Measurements from ENCODE around the gene NACA2.

DNA sequence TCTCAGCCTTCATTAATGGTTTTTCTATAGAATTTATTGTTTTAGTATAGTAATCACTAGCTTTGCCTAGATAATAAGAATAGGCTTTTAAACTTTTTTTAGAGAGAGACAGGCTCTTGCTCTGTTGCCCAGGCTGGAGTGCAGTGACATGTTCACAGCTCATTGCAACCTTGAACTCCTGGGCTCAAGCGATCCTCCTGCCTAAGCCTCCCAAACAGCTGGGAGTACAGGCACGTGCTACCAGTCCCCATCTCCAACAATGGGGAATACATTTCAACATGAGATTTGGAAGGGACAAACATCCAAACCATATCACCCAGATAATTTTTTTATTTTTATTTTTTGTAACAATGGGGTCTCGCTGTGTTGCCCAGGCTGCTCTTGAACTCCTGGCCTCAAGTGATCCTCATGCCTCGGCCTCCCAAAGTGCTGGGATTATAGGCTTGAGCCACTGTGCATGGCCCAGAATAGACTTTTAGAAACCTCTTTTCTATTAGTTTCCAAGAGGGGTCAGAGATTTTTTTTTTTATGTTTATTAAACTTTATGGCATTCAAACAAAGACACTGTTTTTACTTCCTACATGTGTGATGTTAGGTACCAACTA is 7.3 kb downstream of the NACA2 start:
- no peak for TF ChIP-seq CHD1 (IDR thresholded peaks at IDR 0.05; ENCODE audit: low read depth, low read length)
- TF ChIP-seq, protein P1, sequence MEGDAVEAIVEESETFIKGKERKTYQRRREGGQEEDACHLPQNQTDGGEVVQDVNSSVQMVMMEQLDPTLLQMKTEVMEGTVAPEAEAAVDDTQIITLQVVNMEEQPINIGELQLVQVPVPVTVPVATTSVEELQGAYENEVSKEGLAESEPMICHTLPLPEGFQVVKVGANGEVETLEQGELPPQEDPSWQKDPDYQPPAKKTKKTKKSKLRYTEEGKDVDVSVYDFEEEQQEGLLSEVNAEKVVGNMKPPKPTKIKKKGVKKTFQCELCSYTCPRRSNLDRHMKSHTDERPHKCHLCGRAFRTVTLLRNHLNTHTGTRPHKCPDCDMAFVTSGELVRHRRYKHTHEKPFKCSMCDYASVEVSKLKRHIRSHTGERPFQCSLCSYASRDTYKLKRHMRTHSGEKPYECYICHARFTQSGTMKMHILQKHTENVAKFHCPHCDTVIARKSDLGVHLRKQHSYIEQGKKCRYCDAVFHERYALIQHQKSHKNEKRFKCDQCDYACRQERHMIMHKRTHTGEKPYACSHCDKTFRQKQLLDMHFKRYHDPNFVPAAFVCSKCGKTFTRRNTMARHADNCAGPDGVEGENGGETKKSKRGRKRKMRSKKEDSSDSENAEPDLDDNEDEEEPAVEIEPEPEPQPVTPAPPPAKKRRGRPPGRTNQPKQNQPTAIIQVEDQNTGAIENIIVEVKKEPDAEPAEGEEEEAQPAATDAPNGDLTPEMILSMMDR (IDR thresholded peaks at IDR 0.05; ENCODE audit: control extremely low read depth in 1 of 3, insufficient read depth in 1 of 3, low read depth in 1 of 3, low read length in 3 of 3): no peak
- no peak for TF ChIP-seq PHF8 (conservative IDR thresholded peaks at IDR 0.05; ENCODE audit: low read depth, low read length)
- TF ChIP-seq POLR2A (IDR thresholded peaks at IDR 0.05; ENCODE audit: control extremely low read depth in 1 of 2, low read depth in 2 of 2, low read length in 2 of 2): no peak
- no peak for TF ChIP-seq SRF (IDR thresholded peaks at IDR 0.05; ENCODE audit: low read depth, low read length)
- TF ChIP-seq NANOG (IDR thresholded peaks at IDR 0.05; ENCODE audit: insufficient read depth, low read depth, low read length, poor library complexity, severe bottlenecking): no peak
- TF ChIP-seq, protein P2, sequence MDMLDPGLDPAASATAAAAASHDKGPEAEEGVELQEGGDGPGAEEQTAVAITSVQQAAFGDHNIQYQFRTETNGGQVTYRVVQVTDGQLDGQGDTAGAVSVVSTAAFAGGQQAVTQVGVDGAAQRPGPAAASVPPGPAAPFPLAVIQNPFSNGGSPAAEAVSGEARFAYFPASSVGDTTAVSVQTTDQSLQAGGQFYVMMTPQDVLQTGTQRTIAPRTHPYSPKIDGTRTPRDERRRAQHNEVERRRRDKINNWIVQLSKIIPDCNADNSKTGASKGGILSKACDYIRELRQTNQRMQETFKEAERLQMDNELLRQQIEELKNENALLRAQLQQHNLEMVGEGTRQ (IDR thresholded peaks at IDR 0.05; ENCODE audit: low read length): no peak
